ENCODE results near the gene POM121. TPM values are rescaled to one million over a fixed set of nuclear protein-coding genes. Genes with fewer than 3 reads are reported as not detected.
A peak's percentile ranks its signal among the peaks of the same experiment; 100 is the strongest.
"Not testable (repeated sequence)": the region's sequence is repeated elsewhere in the genome, so short reads cannot be mapped to it uniquely, and the experiment has no call there.

Gene POM121
- total RNA-seq, 1 experiment from 2014 or later, result 3.2 TPM

- in situ Hi-C loops (cut with HindIII; ENCODE audit: low sequenced_read_pairs); DNase-seq (ENCODE audit: low spot score): not testable (repeated sequence)
Measured at GRCh38 chr7:72946130-72946745, 21.3 kb downstream of the POM121 start.

GRCh38 chr7:72948714-72949113, 23.8 kb downstream of the POM121 start:
- DNase-seq (ENCODE audit: low spot score); in situ Hi-C loops (cut with HindIII; ENCODE audit: low sequenced_read_pairs): not testable (repeated sequence)

- DNase-seq (ENCODE audit: low spot score); in situ Hi-C loops (cut with HindIII; ENCODE audit: low sequenced_read_pairs): not testable (repeated sequence)
Measured at GRCh38 chr7:72949276-72949675, 24.4 kb downstream of the POM121 start.

- in situ Hi-C loops (cut with HindIII; ENCODE audit: low sequenced_read_pairs), result not testable (repeated sequence)
- DNase-seq (ENCODE audit: low spot score), result peak; percentile 12
Measured at GRCh38 chr7:72949686-72950085, 24.8 kb downstream of the POM121 start.

- in situ Hi-C loops (cut with HindIII; ENCODE audit: low sequenced_read_pairs); DNase-seq (ENCODE audit: low spot score): not testable (repeated sequence)
Measured at GRCh38 chr7:72950432-72950831, 25.5 kb downstream of the POM121 start.

GRCh38 chr7:72953901-72954562, 29.1 kb downstream of the POM121 start:
- DNase-seq (ENCODE audit: low spot score); in situ Hi-C loops (cut with HindIII; ENCODE audit: low sequenced_read_pairs): not testable (repeated sequence)

- DNase-seq (ENCODE audit: low spot score); in situ Hi-C loops (cut with HindIII; ENCODE audit: low sequenced_read_pairs): not testable (repeated sequence)
Measured at GRCh38 chr7:72954563-72955198, 29.8 kb downstream of the POM121 start.

GRCh38 chr7:72960029-72960428, 35.1 kb downstream of the POM121 start:
- in situ Hi-C loops (cut with HindIII; ENCODE audit: low sequenced_read_pairs); DNase-seq (ENCODE audit: low spot score): not testable (repeated sequence)

GRCh38 chr7:72960626-72961345, 35.9 kb downstream of the POM121 start:
- in situ Hi-C loops (cut with HindIII; ENCODE audit: low sequenced_read_pairs); DNase-seq (ENCODE audit: low spot score): not testable (repeated sequence)

GRCh38 chr7:72961346-72961650, 36.4 kb downstream of the POM121 start:
- DNase-seq (ENCODE audit: low spot score); in situ Hi-C loops (cut with HindIII; ENCODE audit: low sequenced_read_pairs): not testable (repeated sequence)

- in situ Hi-C loops (cut with HindIII; ENCODE audit: low sequenced_read_pairs); DNase-seq (ENCODE audit: low spot score): not testable (repeated sequence)
Measured at GRCh38 chr7:72963056-72963455, 38.2 kb downstream of the POM121 start.

GRCh38 chr7:72965186-72965975, 40.5 kb downstream of the POM121 start:
- DNase-seq (ENCODE audit: low spot score); in situ Hi-C loops (cut with HindIII; ENCODE audit: low sequenced_read_pairs): not testable (repeated sequence)

- in situ Hi-C loops (cut with HindIII; ENCODE audit: low sequenced_read_pairs); DNase-seq (ENCODE audit: low spot score): not testable (repeated sequence)
Measured at GRCh38 chr7:72966892-72967291, 42.0 kb downstream of the POM121 start.

GRCh38 chr7:72968980-72969516, 44.2 kb downstream of the POM121 start, which contains the start of gene TRIM74:
Gene TRIM74, minus strand, starts transcription at chr7:72969466. Its CDS starts 3,309 bp downstream, at chr7:72966157.
- DNase-seq (ENCODE audit: low spot score), result not testable (repeated sequence)

GRCh38 chr7:72969688-72970087, 44.8 kb downstream of the POM121 start:
- DNase-seq (ENCODE audit: low spot score); in situ Hi-C loops (cut with HindIII; ENCODE audit: low sequenced_read_pairs): not testable (repeated sequence)

More at GRCh38 chr7:72968980-72969516, 44.2 kb downstream of the POM121 start, which contains the start of gene TRIM74:
- in situ Hi-C loops (cut with HindIII; ENCODE audit: low sequenced_read_pairs), result not testable (repeated sequence)

- DNase-seq (ENCODE audit: low spot score); in situ Hi-C loops (cut with HindIII; ENCODE audit: low sequenced_read_pairs): not testable (repeated sequence)
Measured at GRCh38 chr7:72971505-72971904, 46.6 kb downstream of the POM121 start.

GRCh38 chr7:72974781-72975180, 49.9 kb downstream of the POM121 start:
- DNase-seq (ENCODE audit: low spot score); in situ Hi-C loops (cut with HindIII; ENCODE audit: low sequenced_read_pairs): not testable (repeated sequence)

GRCh38 chr7:72975656-72976286, 50.9 kb downstream of the POM121 start:
- in situ Hi-C loops (cut with HindIII; ENCODE audit: low sequenced_read_pairs); DNase-seq (ENCODE audit: low spot score): not testable (repeated sequence)
